ENCODE data around the gene C1orf167.

C1orf167 gene

GRCh38 chr1:11749203-11749689 lies 12.7 kb upstream of the C1orf167 start:
- Histone ChIP-seq H3K27me3 (ENCODE audit: control insufficient read depth, insufficient read depth, low read length) (no peaks in the 10 kb centered on the region), H3K4me3 (ENCODE audit: low read depth, low read length) (no peak overlapping the region), H3K9ac (no peak overlapping the region), H3K4me1 (no peaks in the 10 kb centered on the region), H3K4me2 (ENCODE audit: low read length) (no peak overlapping the region), H3K27ac (no peak overlapping the region), H2AFZ (no peak overlapping the region), H3K79me2 (no peaks in the 10 kb centered on the region), H3K36me3 (ENCODE audit: control insufficient read depth, insufficient read depth, low read length) (no peaks in the 10 kb centered on the region), H3K9me3 (ENCODE audit: control insufficient read depth, low read length) (no peaks in the 10 kb centered on the region)
- TF ChIP-seq CTCF (IDR thresholded peaks at IDR 0.05): no peak

GRCh38 chr1:11749996-11750395 lies 12.0 kb upstream of the C1orf167 start:
- Histone ChIP-seq H3K4me3 (ENCODE audit: low read depth, low read length) (no peak overlapping the region), H3K36me3 (ENCODE audit: control insufficient read depth, insufficient read depth, low read length) (no peaks in the 10 kb centered on the region), H3K79me2 (no peaks in the 10 kb centered on the region), H3K4me1 (no peaks in the 10 kb centered on the region), H3K9ac (no peak overlapping the region), H3K27me3 (ENCODE audit: control insufficient read depth, insufficient read depth, low read length) (no peaks in the 10 kb centered on the region), H2AFZ (no peak overlapping the region), H3K9me3 (ENCODE audit: control insufficient read depth, low read length) (no peaks in the 10 kb centered on the region), H3K27ac (no peak overlapping the region), H3K4me2 (ENCODE audit: low read length) (no peak overlapping the region)
- no peak for TF ChIP-seq CTCF (IDR thresholded peaks at IDR 0.05)

GRCh38 chr1:11751087-11751486 lies 10.9 kb upstream of the C1orf167 start:
- TF ChIP-seq CTCF (IDR thresholded peaks at IDR 0.05): no peak
- Histone ChIP-seq H3K79me2 (no peaks in the 10 kb centered on the region), H3K9ac (no peak overlapping the region), H3K27me3 (ENCODE audit: control insufficient read depth, insufficient read depth, low read length) (no peaks in the 10 kb centered on the region), H3K27ac (no peak overlapping the region), H2AFZ (no peak overlapping the region), H3K4me3 (ENCODE audit: low read depth, low read length) (no peak overlapping the region), H3K9me3 (ENCODE audit: control insufficient read depth, low read length) (no peaks in the 10 kb centered on the region), H3K4me2 (ENCODE audit: low read length) (no peak overlapping the region), H3K36me3 (ENCODE audit: control insufficient read depth, insufficient read depth, low read length) (no peaks in the 10 kb centered on the region), H3K4me1 (no peaks in the 10 kb centered on the region)

- Histone ChIP-seq H2AFZ (no peak overlapping the region), H3K9me3 (ENCODE audit: control insufficient read depth, low read length) (no peaks in the 10 kb centered on the region), H3K4me1 (no peaks in the 10 kb centered on the region), H3K4me2 (ENCODE audit: low read length) (no peak overlapping the region), H3K27me3 (ENCODE audit: control insufficient read depth, insufficient read depth, low read length) (no peaks in the 10 kb centered on the region), H3K9ac (no peak overlapping the region), H3K79me2 (no peaks in the 10 kb centered on the region), H3K4me3 (ENCODE audit: low read depth, low read length) (no peak overlapping the region), H3K27ac (no peak overlapping the region), H3K36me3 (ENCODE audit: control insufficient read depth, insufficient read depth, low read length) (no peaks in the 10 kb centered on the region)
- TF ChIP-seq CTCF (IDR thresholded peaks at IDR 0.05): no peak
Measured at GRCh38 chr1:11752359-11753088, 9.5 kb upstream of the C1orf167 start.

All from parathyroid adenoma (tissue), 2 donors.